Measurements from ENCODE around the gene ANXA6. TPM values are rescaled to one million over a fixed set of nuclear protein-coding genes. Genes with fewer than 3 reads are reported as not detected.
"Not testable (repeated sequence)": the region's sequence is repeated elsewhere in the genome, so short reads cannot be mapped to it uniquely, and the experiment has no call there.

ANXA6 gene
- total and polyA plus RNA-seq, 7 donors: 22.9 to 333 (median 233) TPM

- no peaks in the 10 kb centered on the region for H3K9me3 ChIP-seq
- peaks cover 0 to 11% (median 9%) of the 10 kb centered on the region in 4 donors for H3K4me1 ChIP-seq
- no peak overlapping the region for H3K4me3 ChIP-seq
- intact Hi-C loops (cut with DNase I): no loop called here
- H3K27ac ChIP-seq: no peak overlapping the region
- peaks cover 0 to 53% (median 21%) of the 10 kb centered on the region in 4 donors for H3K36me3 ChIP-seq
- no peak for DNase-seq
- no peak for TF ChIP-seq CTCF (IDR thresholded peaks at IDR 0.05)
- no peak for TF ChIP-seq POLR2AphosphoS5 (IDR thresholded peaks at IDR 0.05)
- TF ChIP-seq EP300 (IDR thresholded peaks at IDR 0.05): no peak
- no peak for TF ChIP-seq POLR2A (IDR thresholded peaks at IDR 0.05)
- no peaks in the 10 kb centered on the region for H3K27me3 ChIP-seq
- WGBS, 2 donors: 78 to 97% methylated on average over 1 of the region's 1 CpG
Measured at GRCh38 chr5:151178372-151178771, 20.8 kb upstream of the ANXA6 start.

- DNase-seq: peak; percentile 20
- WGBS, 2 donors: 57 to 94% methylated on average over 5 of the region's 5 CpGs
- H3K9me3 ChIP-seq; H3K27ac ChIP-seq; H3K4me3 ChIP-seq; intact Hi-C loops (cut with DNase I); H3K27me3 ChIP-seq: not testable (repeated sequence)
- Histone ChIP-seq H3K4me1 (peaks cover 0 to 12% (median 9%) of the 10 kb centered on the region in 4 donors), H3K36me3 (peaks cover 0 to 32% (median 9%) of the 10 kb centered on the region in 4 donors)
Measured at GRCh38 chr5:151176268-151176667, 18.7 kb upstream of the ANXA6 start.

GRCh38 chr5:151174612-151175101, 17.1 kb upstream of the ANXA6 start:
- Histone ChIP-seq H3K27me3 (no peaks in the 10 kb centered on the region), H3K36me3 (peaks cover 0 to 16% (median 6%) of the 10 kb centered on the region in 4 donors), H3K27ac (peak overlapping the region; percentile 32 to 60 (median 56)), H3K4me1 (peaks cover 0 to 12% (median 9%) of the 10 kb centered on the region in 4 donors), H3K9me3 (no peaks in the 10 kb centered on the region), H3K4me3 (peak overlapping the region in 2 of 4 donors; percentile 7 to 10)
- intact Hi-C loops (cut with DNase I): no loop called here
- WGBS, 2 donors: 74 to 78% methylated on average over 15 of the region's 15 CpGs
- TF ChIP-seq POLR2AphosphoS5 (IDR thresholded peaks at IDR 0.05) (no peak), CTCF (IDR thresholded peaks at IDR 0.05) (no peak), POLR2A (IDR thresholded peaks at IDR 0.05) (no peak)
- DNase-seq: no peak

- DNase-seq: no peak
- peaks cover 0 to 10% (median 4%) of the 10 kb centered on the region in 4 donors for H3K36me3 ChIP-seq
- no peaks in the 10 kb centered on the region for H3K27me3 ChIP-seq
- no peaks in the 10 kb centered on the region for H3K9me3 ChIP-seq
- peak overlapping the region in 2 of 4 donors; percentile 7 to 10 for H3K4me3 ChIP-seq
- peaks cover 0 to 15% (median 12%) of the 10 kb centered on the region in 4 donors for H3K4me1 ChIP-seq
- H3K27ac ChIP-seq: peak overlapping the region; percentile 32 to 60 (median 56)
- WGBS, 2 donors: 90 to 94% methylated on average over 11 of the region's 11 CpGs
- intact Hi-C loops (cut with DNase I): no loop called here
- TF ChIP-seq EP300 (IDR thresholded peaks at IDR 0.05) (no peak), POLR2A (IDR thresholded peaks at IDR 0.05) (no peak), CTCF (IDR thresholded peaks at IDR 0.05) (no peak), POLR2AphosphoS5 (IDR thresholded peaks at IDR 0.05) (peak in 1 of 4 donors; percentile 39)
Measured at GRCh38 chr5:151173711-151174611, 16.4 kb upstream of the ANXA6 start.

GRCh38 chr5:151171529-151171928, 13.9 kb upstream of the ANXA6 start:
- no peak overlapping the region for H3K4me3 ChIP-seq
- no peak for TF ChIP-seq POLR2A (IDR thresholded peaks at IDR 0.05)
- TF ChIP-seq POLR2AphosphoS5 (IDR thresholded peaks at IDR 0.05): no peak
- no peak for TF ChIP-seq EP300 (IDR thresholded peaks at IDR 0.05)
- TF ChIP-seq CTCF (IDR thresholded peaks at IDR 0.05): no peak
- 74 to 85% methylated on average over 1 of the region's 1 CpG for WGBS, 2 donors

More at GRCh38 chr5:151171529-151171928, 13.9 kb upstream of the ANXA6 start:
- intact Hi-C loops (cut with DNase I): no loop called here
- Histone ChIP-seq H3K27me3 (no peaks in the 10 kb centered on the region), H3K36me3 (no peaks in the 10 kb centered on the region), H3K27ac (no peak overlapping the region), H3K4me1 (peaks cover 0 to 20% (median 14%) of the 10 kb centered on the region in 4 donors), H3K9me3 (no peaks in the 10 kb centered on the region)
- DNase-seq: peak; percentile 37
